GM19351 (cell line): ENCODE results near the gene FOXP1.
A peak's percentile ranks its signal among the peaks of the same experiment; 100 is the strongest.
"Not testable (repeated sequence)": the region's sequence is repeated elsewhere in the genome, so short reads cannot be mapped to it uniquely, and the experiment has no call there.

Source experiments
- ATAC-seq: cut with Tn5 transposase; IDR thresholded peaks from one replicate; pipeline ENCODE4 v1.9.1; 2021; ENCODE audit warnings: mild to moderate bottlenecking, moderate library complexity; ENCODE audit not compliant: unreplicated experiment

FOXP1 gene

DNA sequence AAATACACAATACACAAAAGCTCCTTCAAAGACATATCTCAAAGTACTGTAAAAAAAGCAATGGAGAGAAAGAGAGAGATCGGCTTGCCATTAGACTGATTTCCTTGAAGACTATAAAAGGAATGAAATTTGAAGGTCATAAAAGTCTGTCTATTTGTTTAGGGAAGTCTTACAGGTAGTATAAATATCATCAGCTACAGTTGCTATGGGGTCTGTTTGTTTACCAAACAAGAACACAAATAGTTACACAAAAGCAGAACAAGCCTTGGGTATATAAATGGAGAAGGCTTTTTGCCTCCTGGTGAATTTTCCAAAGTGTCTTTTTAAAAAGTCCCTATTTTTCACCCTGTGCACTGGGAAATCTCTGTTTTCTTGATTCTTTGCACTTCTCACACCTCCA, 552.3 kb downstream of the FOXP1 start:
- no peak for ATAC-seq

DNA sequence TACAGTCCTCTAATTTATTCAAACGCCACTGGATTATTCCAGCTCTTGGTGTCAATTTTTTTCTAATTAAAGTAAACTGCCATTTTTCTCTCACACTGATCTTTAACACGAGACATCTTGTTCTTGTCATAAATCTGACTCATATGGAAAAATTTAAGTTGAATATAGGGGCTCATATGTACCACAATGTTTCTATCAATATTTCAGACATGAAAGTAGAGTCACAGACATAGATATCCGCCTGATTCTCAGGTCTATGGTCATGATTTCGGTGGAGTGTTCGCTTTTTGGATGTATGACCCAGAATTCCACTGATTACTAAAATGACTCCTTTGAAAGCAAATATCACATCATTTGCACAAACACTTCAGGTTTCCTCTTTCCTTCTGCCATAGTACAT, 552.8 kb downstream of the FOXP1 start:
- no peak for ATAC-seq

DNA sequence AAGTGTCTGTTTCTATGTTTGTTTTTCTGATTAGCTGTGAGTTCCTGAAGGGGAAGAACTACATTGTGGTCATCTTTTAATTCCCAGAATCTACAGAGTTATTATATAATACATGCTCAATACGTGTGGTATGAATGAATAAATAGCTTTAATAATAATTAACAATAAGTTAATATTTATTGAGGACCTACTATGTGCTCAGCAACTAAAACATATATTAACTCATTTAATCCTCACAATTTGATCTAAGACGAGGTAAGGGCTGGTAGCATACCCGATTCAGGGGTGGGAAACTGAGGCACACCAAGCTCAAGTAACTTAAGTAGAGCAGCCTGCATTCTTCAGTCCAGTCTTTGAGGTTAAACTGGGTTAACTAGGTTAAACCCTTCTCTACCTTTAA, 553.8 kb downstream of the FOXP1 start:
- ATAC-seq = no peak

DNA sequence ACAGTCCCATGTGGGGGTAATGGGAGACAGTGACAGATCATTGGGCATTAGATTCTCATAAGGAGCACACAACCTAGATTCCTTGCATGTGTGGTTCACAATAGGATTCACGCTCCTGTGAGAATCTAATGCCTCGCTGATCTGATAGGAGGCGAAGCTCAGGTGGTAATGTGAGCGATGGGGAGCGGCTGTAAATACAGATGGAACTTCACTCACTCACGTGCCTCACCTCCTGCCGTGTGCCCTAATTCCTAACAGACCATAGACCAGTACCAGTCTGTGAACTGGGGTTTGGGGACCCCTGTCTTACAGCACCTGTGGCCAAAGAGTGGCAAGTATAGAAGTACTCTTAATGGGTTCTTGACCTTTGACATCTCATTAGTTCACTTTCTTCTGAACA, 554.7 kb downstream of the FOXP1 start:
- ATAC-seq = no peak

DNA sequence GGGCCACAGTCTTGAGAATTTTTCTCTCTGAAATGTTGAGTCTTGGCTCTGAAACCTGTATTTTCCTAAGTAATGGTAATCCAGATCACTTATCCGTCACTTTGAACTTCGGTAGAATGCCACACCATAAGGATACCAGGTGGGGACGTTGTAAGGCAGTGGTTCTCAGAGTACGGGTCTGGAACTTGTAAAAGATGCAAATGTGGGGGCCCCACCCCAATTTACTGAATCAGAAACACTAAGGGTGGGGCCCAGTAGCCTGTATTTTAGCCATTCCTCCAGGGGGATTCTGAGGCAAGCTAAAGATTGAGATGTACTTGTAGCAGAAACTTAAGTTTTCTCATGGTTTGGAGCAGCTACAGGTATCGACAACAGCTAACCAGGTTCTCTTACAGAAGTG, 555.3 kb downstream of the FOXP1 start:
- ATAC-seq = no peak

DNA sequence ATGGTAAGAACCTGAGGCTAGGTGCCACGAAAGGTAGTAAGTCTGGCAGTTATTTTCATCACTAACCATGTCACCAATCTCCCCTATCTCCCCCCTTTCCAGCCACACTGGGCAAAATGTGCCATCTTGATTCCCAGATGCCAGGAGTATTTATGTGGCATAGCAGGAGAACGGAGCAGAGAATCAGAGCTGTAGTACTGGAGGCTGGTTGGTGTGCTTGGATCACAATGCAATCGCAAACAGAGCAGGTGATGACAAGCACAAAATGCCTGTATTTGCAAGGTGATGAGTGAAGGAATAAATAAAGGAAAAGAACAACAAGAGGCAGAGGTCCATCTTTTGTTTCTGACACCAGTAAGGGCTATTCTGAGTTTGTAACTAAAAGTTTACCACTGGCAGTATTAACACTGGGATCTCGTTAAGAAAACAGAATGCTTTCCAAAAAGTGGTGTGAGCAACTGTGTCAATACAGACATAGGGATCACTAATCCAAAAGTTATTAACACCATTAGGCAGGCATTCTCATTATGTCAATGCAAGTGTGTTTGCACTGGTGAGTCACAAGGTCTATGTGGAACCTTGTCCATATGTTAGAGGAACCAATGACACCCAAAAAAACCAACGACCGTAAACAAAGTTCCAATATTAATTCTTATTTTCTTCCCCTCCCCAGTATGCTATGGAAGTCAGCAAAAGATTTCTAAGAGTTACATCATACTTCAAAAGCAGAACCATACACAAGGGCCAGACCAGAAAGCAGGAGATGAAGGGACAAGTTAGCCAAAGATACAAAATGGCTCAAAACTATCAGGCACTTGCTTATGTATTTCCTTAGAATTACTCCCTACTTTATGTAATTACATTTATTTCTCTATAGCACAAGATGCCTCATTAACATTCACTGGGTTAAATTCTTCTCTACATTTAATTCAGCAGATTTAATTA, 556.6 kb downstream of the FOXP1 start:
- ATAC-seq = no peak

DNA sequence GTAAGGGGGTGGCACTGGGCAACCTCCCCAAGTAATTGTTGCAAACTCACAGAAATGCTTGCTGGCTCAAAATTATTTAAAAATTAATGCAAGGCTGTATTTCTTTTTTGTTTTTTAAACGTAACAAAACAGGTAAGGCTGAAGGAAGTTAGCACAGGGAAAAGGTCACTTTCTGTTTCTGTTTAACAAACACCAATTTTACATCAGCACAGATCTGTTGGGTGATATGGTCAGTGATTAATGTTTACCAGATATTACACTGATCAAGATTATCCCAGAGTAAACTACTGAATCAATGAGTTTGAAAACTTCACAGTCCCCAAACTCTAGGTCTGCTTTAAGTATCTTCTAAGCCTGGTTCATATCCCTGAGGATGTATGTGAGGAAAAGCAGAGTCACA, 558.0 kb downstream of the FOXP1 start:
- no peak for ATAC-seq

DNA sequence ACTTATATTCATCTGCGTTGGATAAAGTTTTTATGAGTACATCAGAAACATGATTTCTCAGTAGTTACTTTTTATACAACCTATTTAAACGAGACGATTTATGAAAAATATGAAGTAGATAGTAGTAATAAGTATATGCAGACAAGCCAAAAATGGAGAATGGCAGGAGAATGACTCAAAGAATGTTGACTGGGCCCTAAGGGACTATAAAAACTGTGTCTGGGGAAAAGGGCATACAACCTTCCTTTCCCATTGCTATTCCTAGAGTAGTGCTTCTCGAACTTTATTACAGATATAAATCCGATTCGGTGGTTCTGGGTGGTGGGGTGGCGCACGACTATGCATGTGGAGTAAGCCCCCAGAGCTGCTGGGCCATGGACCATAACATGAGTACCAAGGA, 558.5 kb downstream of the FOXP1 start:
- no peak for ATAC-seq

DNA sequence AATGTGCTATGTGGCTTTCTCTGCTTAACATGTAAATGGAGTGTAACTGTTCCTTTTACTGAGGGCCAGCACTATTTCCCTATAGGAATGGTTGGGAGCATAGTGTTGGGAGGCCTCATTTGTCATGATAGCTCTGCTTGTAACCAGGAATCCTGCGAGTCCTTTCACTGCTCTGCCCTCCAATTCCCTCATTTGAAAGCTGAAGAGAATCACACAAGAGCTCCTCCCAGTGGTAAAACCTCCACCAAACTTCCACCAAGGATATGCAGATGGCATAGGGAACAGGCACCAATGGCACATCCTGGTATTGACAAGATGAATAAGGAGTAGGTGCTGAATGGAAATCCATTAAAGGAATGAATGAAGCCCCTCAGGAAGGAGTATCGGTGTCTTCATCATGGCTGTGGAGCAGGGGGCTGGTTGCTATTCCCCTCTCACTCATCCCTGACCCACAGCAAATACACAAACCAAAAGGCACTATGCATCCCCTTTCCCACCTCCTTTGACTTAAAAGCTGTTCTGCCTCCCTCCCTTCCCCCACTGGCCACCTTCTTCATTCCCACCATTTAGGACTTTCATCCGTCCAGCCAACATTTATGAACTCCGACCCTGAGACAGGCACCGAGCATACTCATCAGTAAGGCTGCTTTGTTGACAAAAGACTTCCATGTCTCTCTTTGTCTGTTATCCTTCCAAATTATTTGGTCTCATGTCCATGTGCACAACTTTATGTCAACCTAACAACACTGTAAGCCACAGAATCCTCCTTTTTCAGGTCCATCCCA, 560.8 kb downstream of the FOXP1 start:
- ATAC-seq = no peak

DNA sequence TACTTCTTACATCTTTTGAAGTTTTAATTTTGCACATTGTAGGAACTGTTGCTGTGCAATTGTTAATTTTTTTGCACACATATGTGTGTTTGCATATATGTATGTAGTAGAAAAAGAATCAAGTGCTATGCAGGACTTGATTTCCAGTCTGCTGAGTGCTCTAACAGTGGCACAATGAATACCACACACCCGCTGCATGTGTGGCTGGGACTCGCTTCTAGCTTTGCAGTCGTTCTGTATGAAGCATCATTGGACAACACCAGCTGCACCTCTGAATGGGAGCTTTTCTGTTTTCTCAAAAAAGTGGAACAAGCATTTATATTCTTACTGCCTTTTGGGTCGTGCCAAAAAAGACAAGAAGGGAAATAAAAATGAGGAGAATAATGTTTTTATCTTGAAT, 564.7 kb downstream of the FOXP1 start:
- ATAC-seq = no peak

DNA sequence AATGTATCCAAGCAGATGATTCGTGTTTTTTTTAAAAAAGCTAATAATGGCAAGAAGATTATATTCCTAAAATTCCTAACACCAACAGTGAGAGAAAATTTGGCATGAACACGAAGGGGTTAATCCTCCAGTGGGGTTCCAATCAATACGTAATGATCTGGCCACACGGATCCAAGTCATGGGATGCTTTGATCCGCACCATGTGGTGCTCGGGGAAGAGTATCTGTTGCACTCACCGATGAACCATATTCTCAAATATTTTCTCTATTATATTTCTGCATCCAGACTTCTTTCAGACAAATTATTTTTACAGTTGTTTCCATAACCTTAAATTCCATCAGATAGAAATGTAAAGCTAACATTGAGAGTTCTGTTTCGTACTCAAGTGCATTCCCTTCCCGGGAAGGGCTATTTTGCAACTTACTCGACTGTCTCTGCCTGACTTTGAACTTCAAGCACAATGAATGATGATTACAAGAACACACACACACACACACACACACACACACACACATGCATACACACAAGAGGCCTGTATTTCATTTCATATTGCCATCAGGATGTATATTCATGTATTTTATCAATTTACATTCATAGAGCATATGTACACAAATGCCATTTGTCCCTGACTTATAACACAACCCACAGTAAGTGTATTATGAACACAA, 567.2 kb downstream of the FOXP1 start:
- no peak for ATAC-seq

DNA sequence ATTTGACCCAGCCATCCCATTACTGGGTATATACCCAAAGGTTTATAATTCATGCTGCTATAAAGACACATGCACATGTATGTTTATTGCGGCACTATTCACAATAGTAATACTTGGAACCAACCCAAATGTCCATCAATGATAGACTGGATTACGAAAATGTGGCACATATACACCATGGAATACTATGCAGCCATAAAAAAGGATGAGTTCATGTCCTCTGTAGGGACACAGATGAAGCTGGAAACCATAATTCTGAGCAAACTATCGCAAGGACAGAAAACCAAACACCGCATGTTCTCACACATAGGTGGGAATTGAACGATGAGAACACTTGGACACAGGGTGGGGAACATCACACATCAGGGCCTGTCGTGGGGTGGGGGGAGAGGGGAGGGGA, 568.9 kb downstream of the FOXP1 start:
- not testable (repeated sequence) for ATAC-seq

DNA sequence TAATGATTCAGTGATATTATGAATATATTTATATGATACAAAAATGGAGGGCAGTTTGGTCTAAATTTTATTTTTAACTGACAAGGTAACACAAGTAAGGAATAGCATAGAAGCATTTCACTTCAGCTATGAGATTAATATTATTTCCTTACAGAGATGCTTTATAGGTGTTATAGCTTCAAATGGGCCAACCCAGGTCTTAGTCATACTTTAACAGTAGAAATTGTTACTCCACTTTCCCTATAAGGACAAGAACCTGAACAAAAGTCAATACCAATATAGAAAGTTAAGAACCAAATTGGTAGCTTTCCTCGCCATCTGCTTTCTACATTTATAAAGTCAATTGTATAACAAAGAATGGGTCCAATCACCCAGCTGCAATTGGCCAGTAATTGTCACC, 570.6 kb downstream of the FOXP1 start:
- ATAC-seq = no peak

DNA sequence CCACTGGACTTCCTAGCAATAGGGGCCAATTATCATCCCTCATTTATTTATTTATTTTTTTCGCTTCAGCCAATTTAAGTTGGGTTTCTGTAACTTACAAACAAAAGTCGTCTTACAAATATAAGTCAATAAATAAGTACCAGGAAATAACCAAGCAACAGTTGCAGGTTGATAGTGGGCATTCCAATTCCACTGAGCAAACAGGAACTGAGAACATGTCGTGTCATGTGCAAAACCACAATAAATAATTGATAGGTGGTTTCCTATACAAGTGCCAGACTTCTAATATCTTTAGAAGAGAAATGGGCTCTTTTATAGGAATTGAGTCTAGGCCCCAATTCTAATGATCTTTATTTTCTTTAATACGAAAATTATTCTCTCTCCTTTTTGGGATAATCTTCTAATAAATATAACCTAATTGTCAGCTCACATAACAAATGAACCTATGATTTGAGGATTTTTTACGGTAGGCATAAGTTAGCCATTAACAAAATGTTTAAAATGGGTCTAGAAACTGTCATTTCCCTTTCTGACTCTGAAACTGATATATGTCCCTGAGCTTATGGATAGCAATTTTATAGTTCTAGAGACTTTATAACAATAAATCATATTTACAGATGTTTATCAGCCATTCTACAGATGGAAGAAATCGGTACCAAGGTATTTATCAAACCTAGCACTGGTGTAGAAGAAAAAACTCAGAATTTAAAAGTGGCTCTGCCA, 571.8 kb downstream of the FOXP1 start:
- ATAC-seq = peak; percentile 67

DNA sequence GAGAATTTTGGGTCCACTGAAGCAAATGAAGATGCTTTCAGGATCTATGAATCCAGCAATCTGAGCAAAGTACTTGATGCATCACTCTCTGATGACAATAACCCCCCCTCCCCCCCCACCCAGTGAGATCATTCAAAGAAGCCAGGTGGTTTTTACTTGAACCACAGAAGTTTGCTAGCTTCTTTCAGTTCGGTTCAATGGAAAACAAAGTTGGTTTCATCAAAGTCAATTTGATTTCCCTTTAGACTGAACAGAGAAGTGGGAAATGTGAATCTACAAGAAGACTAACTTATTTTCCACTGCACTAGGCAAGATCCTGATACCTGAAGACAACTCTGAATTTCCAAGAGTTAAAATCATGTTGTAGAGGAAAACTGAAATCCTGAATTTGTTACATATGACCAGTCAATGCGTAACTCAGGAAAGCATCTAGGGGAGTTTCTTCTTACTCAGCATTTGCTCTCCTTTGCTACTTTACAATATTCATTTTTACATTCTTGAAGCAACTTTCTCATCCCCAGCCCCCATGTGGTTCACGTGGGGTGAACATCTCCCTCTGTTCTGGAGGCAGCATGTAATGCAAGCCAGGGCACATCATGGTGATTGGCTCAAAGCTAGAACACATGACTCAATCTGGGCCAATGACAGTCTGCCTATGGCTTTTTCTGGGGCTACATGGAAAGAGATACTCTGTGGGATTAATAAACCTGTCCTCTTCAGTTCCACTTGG, 572.6 kb downstream of the FOXP1 start:
- peak; percentile 67 for ATAC-seq

DNA sequence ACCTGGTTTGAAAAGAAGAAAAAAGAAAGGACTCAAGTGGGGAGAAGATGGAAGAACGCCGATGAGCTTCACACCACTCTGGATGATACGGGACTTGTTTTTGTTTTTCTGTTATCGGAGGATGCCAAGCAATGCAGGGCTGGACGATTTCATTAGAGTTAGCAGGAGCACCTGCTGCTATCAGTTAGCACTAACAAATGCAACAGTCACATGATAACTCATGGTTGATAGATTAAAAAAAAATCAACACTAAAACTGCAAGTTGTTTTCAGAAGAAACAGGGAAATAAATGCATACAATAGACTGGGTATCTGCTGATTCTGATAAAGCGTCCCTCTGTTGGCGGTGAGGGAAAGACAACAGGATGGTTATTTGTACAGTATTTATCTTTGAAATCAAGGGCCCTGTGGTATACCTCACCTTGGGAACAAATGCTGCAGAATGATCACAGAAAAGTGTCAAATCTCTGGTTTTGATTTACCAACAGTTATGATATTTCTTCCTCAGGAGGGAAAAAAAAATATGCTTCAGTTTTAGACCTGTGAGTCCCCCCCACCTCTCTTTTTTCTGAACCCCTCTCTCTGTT, 575.1 kb downstream of the FOXP1 start:
- no peak for ATAC-seq

DNA sequence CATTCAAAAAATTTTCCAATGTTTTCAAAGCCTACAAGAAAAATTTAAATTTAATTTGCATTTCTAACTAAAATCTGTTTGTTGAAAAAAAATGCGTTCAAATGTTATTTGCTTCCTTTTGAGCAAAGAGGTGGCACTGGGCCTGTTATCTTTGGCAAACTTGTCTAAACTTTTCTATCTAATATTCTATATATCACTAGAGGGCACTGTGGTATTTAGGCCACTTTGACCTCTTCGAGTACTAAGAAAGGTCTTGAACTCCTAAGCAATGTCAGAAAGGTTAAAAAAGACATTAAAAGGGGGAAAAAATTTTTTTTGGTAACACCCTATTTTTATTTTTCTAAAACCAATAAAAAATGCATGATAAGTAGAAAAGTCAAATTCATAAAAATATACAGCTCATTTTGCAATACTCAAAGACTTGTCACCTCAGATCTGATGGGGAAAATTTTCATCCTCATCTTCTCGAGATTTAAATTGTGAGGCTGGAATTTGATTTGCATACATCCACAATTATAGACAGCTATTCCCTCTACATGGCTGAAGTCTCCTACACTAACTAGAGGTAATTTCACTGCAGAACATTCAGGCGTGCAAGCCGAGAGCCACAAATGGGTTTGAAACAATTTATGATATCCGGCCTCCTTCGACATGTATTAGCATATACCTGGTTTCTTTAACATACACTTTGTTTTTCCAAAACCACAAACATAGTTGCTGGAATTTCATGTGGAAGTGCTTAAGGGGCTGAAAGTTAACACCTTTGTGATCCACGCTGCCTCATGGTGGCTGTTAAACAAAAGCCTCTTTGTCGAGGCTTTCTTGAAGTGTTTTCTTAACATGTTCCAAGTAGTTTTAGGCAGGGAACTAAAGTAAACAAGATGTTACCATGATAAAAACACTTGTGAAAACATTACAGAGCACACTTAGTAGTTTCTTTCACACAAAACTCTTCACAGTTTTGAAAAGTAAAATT, 576.4 kb downstream of the FOXP1 start:
- ATAC-seq = peak; percentile 47

DNA sequence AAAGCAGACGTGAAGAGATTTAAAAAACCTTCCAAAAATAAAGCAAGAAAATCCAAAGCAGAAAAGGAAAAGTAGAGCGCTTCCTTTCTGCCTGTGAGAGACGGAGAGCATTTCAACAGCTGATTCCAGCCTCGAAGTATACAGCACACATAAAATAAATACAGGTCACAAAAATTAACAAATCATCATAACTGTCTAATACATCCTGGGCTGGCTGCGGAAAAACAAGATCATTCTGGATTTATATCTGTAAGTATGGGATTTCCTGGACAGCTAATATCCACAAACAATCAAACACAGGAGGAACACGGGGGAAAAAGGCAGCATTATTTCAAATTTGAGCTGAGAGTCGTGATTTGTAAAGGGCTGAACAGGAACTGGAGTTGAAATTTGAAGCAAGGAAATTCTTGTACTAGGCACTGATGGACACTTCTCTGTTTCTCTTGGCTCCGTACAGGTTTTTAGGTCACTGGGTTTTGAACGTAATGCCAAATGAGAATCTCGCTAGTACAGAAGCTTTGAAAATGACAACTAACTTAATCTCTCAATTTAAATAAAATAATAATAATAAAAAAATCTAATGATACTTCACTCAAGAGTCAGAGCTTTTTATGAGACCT, 577.7 kb downstream of the FOXP1 start:
- no peak for ATAC-seq
